Measurements from ENCODE around the gene APLF. TPM values are rescaled to one million over a fixed set of nuclear protein-coding genes. Genes with fewer than 3 reads are reported as not detected.

Gene APLF
- total RNA-seq, 2 donors from 2014 or later = 4.9 to 5.8 TPM

- no peak for TF ChIP-seq CTCF (IDR thresholded peaks at IDR 0.05)
- H3K27me3 ChIP-seq (replicated peaks; ENCODE audit: insufficient read depth) = no peaks in the 10 kb centered on the region
- ATAC-seq (ENCODE audit: insufficient number of reproducible peaks, low FRiP score, low read depth) = no peak
- no peak overlapping the region for H3K4me3 ChIP-seq
- no peak for DNase-seq (ENCODE audit: low spot score)
- no peaks in the 10 kb centered on the region for H3K9me3 ChIP-seq
- H3K4me1 ChIP-seq (ENCODE audit: control insufficient read depth in 1 of 2, low read depth in 2 of 2) = no peaks in the 10 kb centered on the region
- H3K36me3 ChIP-seq = no peaks in the 10 kb centered on the region
- no peak overlapping the region for H3K27ac ChIP-seq
These were observed 38.3 kb downstream of the APLF start for GRCh38 chr2:68505603-68506159.

- Histone ChIP-seq H3K9me3 (no peaks in the 10 kb centered on the region), H3K4me3 (no peak overlapping the region), H3K36me3 (no peaks in the 10 kb centered on the region), H3K27me3 (replicated peaks; ENCODE audit: insufficient read depth) (no peaks in the 10 kb centered on the region), H3K27ac (no peak overlapping the region), H3K4me1 (ENCODE audit: control insufficient read depth in 1 of 2, low read depth in 2 of 2) (no peaks in the 10 kb centered on the region)
- DNase-seq (ENCODE audit: low spot score) (no peak), ATAC-seq (ENCODE audit: insufficient number of reproducible peaks, low FRiP score, low read depth) (no peak)
- TF ChIP-seq CTCF (IDR thresholded peaks at IDR 0.05) = no peak
These were observed 38.8 kb downstream of the APLF start for GRCh38 chr2:68506170-68506569.

GRCh38 chr2:68512326-68512725 lies 44.9 kb downstream of the APLF start:
- no peak overlapping the region for H3K27ac ChIP-seq
- no peak for TF ChIP-seq CTCF (IDR thresholded peaks at IDR 0.05)
- H3K36me3 ChIP-seq = no peaks in the 10 kb centered on the region
- H3K9me3 ChIP-seq = no peaks in the 10 kb centered on the region
- ATAC-seq (ENCODE audit: insufficient number of reproducible peaks, low FRiP score, low read depth) = no peak
- H3K27me3 ChIP-seq (replicated peaks; ENCODE audit: insufficient read depth) = no peaks in the 10 kb centered on the region
- no peak overlapping the region for H3K4me3 ChIP-seq
- H3K4me1 ChIP-seq (ENCODE audit: control insufficient read depth in 1 of 2, low read depth in 2 of 2) = no peaks in the 10 kb centered on the region
- no peak for DNase-seq (ENCODE audit: low spot score)

GRCh38 chr2:68512966-68513365 lies 45.6 kb downstream of the APLF start:
- DNase-seq (ENCODE audit: low spot score) (no peak), ATAC-seq (ENCODE audit: insufficient number of reproducible peaks, low FRiP score, low read depth) (no peak)
- no peaks in the 10 kb centered on the region for H3K27me3 ChIP-seq (replicated peaks; ENCODE audit: insufficient read depth)
- no peak overlapping the region for H3K4me3 ChIP-seq
- no peak overlapping the region for H3K27ac ChIP-seq
- TF ChIP-seq CTCF (IDR thresholded peaks at IDR 0.05) = no peak
- no peaks in the 10 kb centered on the region for H3K36me3 ChIP-seq
- H3K4me1 ChIP-seq (ENCODE audit: control insufficient read depth in 1 of 2, low read depth in 2 of 2) = no peaks in the 10 kb centered on the region
- H3K9me3 ChIP-seq = no peaks in the 10 kb centered on the region

GRCh38 chr2:68514316-68514929 lies 47.0 kb downstream of the APLF start:
- no peak for ATAC-seq (ENCODE audit: insufficient number of reproducible peaks, low FRiP score, low read depth)
- no peak for TF ChIP-seq CTCF (IDR thresholded peaks at IDR 0.05)

More at GRCh38 chr2:68514316-68514929, 47.0 kb downstream of the APLF start:
- Histone ChIP-seq H3K27ac (no peak overlapping the region), H3K9me3 (no peaks in the 10 kb centered on the region), H3K4me3 (no peak overlapping the region), H3K36me3 (no peaks in the 10 kb centered on the region), H3K4me1 (ENCODE audit: control insufficient read depth in 1 of 2, low read depth in 2 of 2) (no peaks in the 10 kb centered on the region), H3K27me3 (replicated peaks; ENCODE audit: insufficient read depth) (no peaks in the 10 kb centered on the region)
- DNase-seq (ENCODE audit: low spot score) = no peak

Data from thoracic aorta (tissue), 2 donors.